HUES64 (cell line): Measurements from ENCODE around the gene TBXAS1.

Experiments
- H3K27ac ChIP-seq: 2 replicates; pipeline ENCODE4 v1.7.0; 2013; ENCODE audit warnings: low read depth, low read length, inconsistent platforms
- H3K27me3 ChIP-seq: 2 replicates; pipeline ENCODE4 v1.6.1; 2013; ENCODE audit warnings: mild to moderate bottlenecking, low read length; ENCODE audit not compliant: insufficient read depth
- H3K36me3 ChIP-seq: 2 replicates; pipeline ENCODE4 v1.6.1; 2013; ENCODE audit warnings: mild to moderate bottlenecking, low read length; ENCODE audit not compliant: insufficient read depth
- H3K4me1 ChIP-seq: 2 replicates; pipeline ENCODE4 v1.6.1; 2013; ENCODE audit warnings: mild to moderate bottlenecking, low read length, moderate library complexity; ENCODE audit not compliant: insufficient read depth
- H3K4me3 ChIP-seq: 2 replicates; pipeline ENCODE4 v1.5.1; 2013; ENCODE audit warnings: mild to moderate bottlenecking, low read length, moderate library complexity
- H3K9ac ChIP-seq: 2 replicates; pipeline ENCODE4 v1.6.1; 2013; ENCODE audit warnings: mild to moderate bottlenecking, low read depth, low read length
- H3K9me3 ChIP-seq: 2 replicates; pipeline ENCODE4 v1.6.1; 2013; ENCODE audit warnings: low read depth, low read length; ENCODE audit not compliant: insufficient read depth
- WGBS: fragments of 150-250, 120-280 bp; methylation state at CpG from one replicate; pipeline ENCODE4 v1.1.7; 2013; ENCODE audit warnings: missing lambda C conversion rate; 5-methylcytosine and 5-hydroxymethylcytosine counted together

TBXAS1 gene

GRCh38 chr7:139950881-139951525 lies 121.9 kb downstream of the TBXAS1 start:
- Histone ChIP-seq H3K9me3 (no peaks in the 10 kb centered on the region), H3K36me3 (no peaks in the 10 kb centered on the region), H3K4me1 (peaks cover 11% of the 10 kb centered on the region; the same call in 1 of the 2 replicates), H3K9ac (no peak overlapping the region), H3K4me3 (no peak overlapping the region), H3K27me3 (no peaks in the 10 kb centered on the region), H3K27ac (no peak overlapping the region)
- WGBS, result 94% methylated on average over 10 of the region's 10 CpGs

GRCh38 chr7:139953229-139953628 lies 124.2 kb downstream of the TBXAS1 start:
- no peak overlapping the region for H3K27ac ChIP-seq
- H3K27me3 ChIP-seq, result no peaks in the 10 kb centered on the region
- 86% methylated on average over 7 of the region's 7 CpGs for WGBS
- H3K9me3 ChIP-seq, result no peaks in the 10 kb centered on the region
- H3K9ac ChIP-seq, result no peak overlapping the region
- H3K4me1 ChIP-seq, result peaks cover 11% of the 10 kb centered on the region; the same call in 1 of the 2 replicates
- H3K36me3 ChIP-seq, result no peaks in the 10 kb centered on the region
- H3K4me3 ChIP-seq, result no peak overlapping the region

- 84% methylated on average over 17 of the region's 17 CpGs for WGBS
These were observed 126.2 kb downstream of the TBXAS1 start for GRCh38 chr7:139955109-139955820.

GRCh38 chr7:139958599-139959284 lies 129.7 kb downstream of the TBXAS1 start:
- H3K9me3 ChIP-seq, result no peaks in the 10 kb centered on the region
- no peak overlapping the region for H3K4me3 ChIP-seq
- peaks cover 6% of the 10 kb centered on the region; the same call in 1 of the 2 replicates for H3K4me1 ChIP-seq
- no peaks in the 10 kb centered on the region for H3K27me3 ChIP-seq
- no peak overlapping the region for H3K27ac ChIP-seq
- H3K36me3 ChIP-seq, result no peaks in the 10 kb centered on the region
- 93% methylated on average over 14 of the region's 14 CpGs for WGBS
- no peak overlapping the region for H3K9ac ChIP-seq

More at GRCh38 chr7:139955109-139955820, 126.2 kb downstream of the TBXAS1 start:
- Histone ChIP-seq H3K4me3 (no peak overlapping the region), H3K27me3 (no peaks in the 10 kb centered on the region), H3K36me3 (no peaks in the 10 kb centered on the region), H3K4me1 (peaks cover 11% of the 10 kb centered on the region; the same call in 1 of the 2 replicates), H3K9ac (no peak overlapping the region), H3K9me3 (no peaks in the 10 kb centered on the region), H3K27ac (no peak overlapping the region)

GRCh38 chr7:139959285-139959628 lies 130.2 kb downstream of the TBXAS1 start:
- Histone ChIP-seq H3K9ac (no peak overlapping the region), H3K9me3 (no peaks in the 10 kb centered on the region), H3K27ac (no peak overlapping the region), H3K4me3 (no peak overlapping the region), H3K36me3 (no peaks in the 10 kb centered on the region), H3K27me3 (no peaks in the 10 kb centered on the region), H3K4me1 (peaks cover 6% of the 10 kb centered on the region; the same call in 1 of the 2 replicates)
- whole genome bisulfite sequencing, result 86% methylated on average over 6 of the region's 6 CpGs

GRCh38 chr7:139959718-139960117 lies 130.7 kb downstream of the TBXAS1 start:
- Histone ChIP-seq H3K36me3 (no peaks in the 10 kb centered on the region), H3K4me3 (no peak overlapping the region), H3K27me3 (no peaks in the 10 kb centered on the region), H3K9me3 (no peaks in the 10 kb centered on the region), H3K27ac (no peak overlapping the region), H3K4me1 (peaks cover 4% of the 10 kb centered on the region; the same call in 1 of the 2 replicates), H3K9ac (no peak overlapping the region)
- WGBS, result 89% methylated on average over 5 of the region's 5 CpGs

- no peak overlapping the region for H3K27ac ChIP-seq
- H3K27me3 ChIP-seq, result no peaks in the 10 kb centered on the region
- no peaks in the 10 kb centered on the region; the same call in 1 of the 2 replicates for H3K4me1 ChIP-seq
- H3K36me3 ChIP-seq, result no peaks in the 10 kb centered on the region
- no peaks in the 10 kb centered on the region for H3K9me3 ChIP-seq
- WGBS, result 94% methylated on average over 6 of the region's 6 CpGs
- no peak overlapping the region for H3K9ac ChIP-seq
- H3K4me3 ChIP-seq, result no peak overlapping the region
These were observed 131.1 kb downstream of the TBXAS1 start for GRCh38 chr7:139960157-139960556.

- H3K9ac ChIP-seq, result no peak overlapping the region
- peaks cover 14% of the 10 kb centered on the region for H3K4me1 ChIP-seq
- H3K27me3 ChIP-seq, result no peaks in the 10 kb centered on the region
- H3K27ac ChIP-seq, result no peak overlapping the region
- H3K9me3 ChIP-seq, result no peaks in the 10 kb centered on the region
- no peaks in the 10 kb centered on the region for H3K36me3 ChIP-seq
- no peak overlapping the region for H3K4me3 ChIP-seq
- 96% methylated on average over 4 of the region's 4 CpGs for WGBS
These were observed 137.0 kb downstream of the TBXAS1 start for GRCh38 chr7:139965942-139966628.

GRCh38 chr7:139966949-139967348 lies 137.9 kb downstream of the TBXAS1 start:
- no peaks in the 10 kb centered on the region for H3K36me3 ChIP-seq
- 84% methylated on average over 5 of the region's 5 CpGs for WGBS
- no peak overlapping the region for H3K27ac ChIP-seq
- H3K9ac ChIP-seq, result no peak overlapping the region
- H3K27me3 ChIP-seq, result no peaks in the 10 kb centered on the region
- no peaks in the 10 kb centered on the region for H3K9me3 ChIP-seq
- no peak overlapping the region for H3K4me3 ChIP-seq
- H3K4me1 ChIP-seq, result peaks cover 22% of the 10 kb centered on the region

GRCh38 chr7:139968931-139969330 lies 139.9 kb downstream of the TBXAS1 start:
- Histone ChIP-seq H3K27me3 (no peaks in the 10 kb centered on the region), H3K27ac (no peak overlapping the region), H3K4me1 (peaks cover 42% of the 10 kb centered on the region), H3K9me3 (no peaks in the 10 kb centered on the region), H3K4me3 (no peak overlapping the region), H3K36me3 (no peaks in the 10 kb centered on the region), H3K9ac (no peak overlapping the region)

GRCh38 chr7:139972029-139972428 lies 143.0 kb downstream of the TBXAS1 start:
- peak overlapping the region; percentile 16; the same call in 1 of the 2 replicates for H3K4me3 ChIP-seq
- no peaks in the 10 kb centered on the region for H3K9me3 ChIP-seq
- no peaks in the 10 kb centered on the region for H3K36me3 ChIP-seq
- H3K9ac ChIP-seq, result no peak overlapping the region
- H3K27ac ChIP-seq, result peak overlapping the region; percentile 43; the same call in 1 of the 2 replicates
- peaks cover 58% of the 10 kb centered on the region for H3K4me1 ChIP-seq
- H3K27me3 ChIP-seq, result no peaks in the 10 kb centered on the region
